ENCODE results near the gene FMOD. TPM values are rescaled to one million over a fixed set of nuclear protein-coding genes. Genes with fewer than 3 reads are reported as not detected.

The FMOD gene
- 0.26 TPM in 1 of 2 replicates, not detected in the other for total RNA-seq

DNA sequence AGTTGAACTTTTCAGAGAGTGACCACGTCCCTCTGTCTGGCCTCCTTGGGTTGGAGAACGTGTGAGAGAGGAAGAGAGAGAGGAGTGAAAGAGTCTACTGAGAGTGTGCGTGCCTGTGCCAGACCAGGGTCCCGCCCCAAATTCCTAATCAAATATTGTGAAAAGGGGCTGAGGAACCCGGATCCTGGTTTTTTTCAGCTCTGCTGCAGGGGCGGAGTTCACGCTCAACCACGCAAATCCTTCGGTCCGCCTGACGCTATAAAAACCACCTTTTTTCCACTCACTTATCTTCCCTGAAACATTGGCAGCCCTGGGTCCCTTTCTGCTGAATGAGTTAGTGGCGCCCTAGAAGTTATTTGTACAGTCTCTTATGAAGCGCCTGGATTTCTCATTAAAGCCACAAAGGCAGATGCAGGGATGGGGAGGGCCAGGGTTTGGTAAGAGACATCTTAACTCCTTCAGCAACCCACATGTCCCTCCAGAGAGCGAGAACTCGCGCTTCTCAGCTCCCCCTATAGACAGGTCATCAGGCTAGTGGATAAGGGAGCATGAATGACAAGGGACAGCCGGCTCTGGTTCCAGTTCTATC, at the start of gene FMOD:
Gene FMOD, minus strand, starts transcription at position 86 of the 589 bp plus-strand sequence. CDS start 2,852 bp downstream, outside the sequence.
- peak; percentile 37 for DNase-seq (ENCODE audit: low read depth)
- FAIRE-seq, result no peak
- Histone ChIP-seq H3K4me3 (ENCODE audit: low read depth, low read length) (no peak within 1 kb of the TSS), H3K36me3 (ENCODE audit: control insufficient read depth, insufficient read depth, low read length) (no peaks in the 10 kb centered on the region), H3K27me3 (ENCODE audit: control insufficient read depth, insufficient read depth, low read length) (no peaks in the 10 kb centered on the region)
- TF ChIP-seq, protein P1, sequence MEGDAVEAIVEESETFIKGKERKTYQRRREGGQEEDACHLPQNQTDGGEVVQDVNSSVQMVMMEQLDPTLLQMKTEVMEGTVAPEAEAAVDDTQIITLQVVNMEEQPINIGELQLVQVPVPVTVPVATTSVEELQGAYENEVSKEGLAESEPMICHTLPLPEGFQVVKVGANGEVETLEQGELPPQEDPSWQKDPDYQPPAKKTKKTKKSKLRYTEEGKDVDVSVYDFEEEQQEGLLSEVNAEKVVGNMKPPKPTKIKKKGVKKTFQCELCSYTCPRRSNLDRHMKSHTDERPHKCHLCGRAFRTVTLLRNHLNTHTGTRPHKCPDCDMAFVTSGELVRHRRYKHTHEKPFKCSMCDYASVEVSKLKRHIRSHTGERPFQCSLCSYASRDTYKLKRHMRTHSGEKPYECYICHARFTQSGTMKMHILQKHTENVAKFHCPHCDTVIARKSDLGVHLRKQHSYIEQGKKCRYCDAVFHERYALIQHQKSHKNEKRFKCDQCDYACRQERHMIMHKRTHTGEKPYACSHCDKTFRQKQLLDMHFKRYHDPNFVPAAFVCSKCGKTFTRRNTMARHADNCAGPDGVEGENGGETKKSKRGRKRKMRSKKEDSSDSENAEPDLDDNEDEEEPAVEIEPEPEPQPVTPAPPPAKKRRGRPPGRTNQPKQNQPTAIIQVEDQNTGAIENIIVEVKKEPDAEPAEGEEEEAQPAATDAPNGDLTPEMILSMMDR (IDR thresholded peaks at IDR 0.05; ENCODE audit: insufficient read depth, low read length, severe bottlenecking), result peak; percentile 14

DNA sequence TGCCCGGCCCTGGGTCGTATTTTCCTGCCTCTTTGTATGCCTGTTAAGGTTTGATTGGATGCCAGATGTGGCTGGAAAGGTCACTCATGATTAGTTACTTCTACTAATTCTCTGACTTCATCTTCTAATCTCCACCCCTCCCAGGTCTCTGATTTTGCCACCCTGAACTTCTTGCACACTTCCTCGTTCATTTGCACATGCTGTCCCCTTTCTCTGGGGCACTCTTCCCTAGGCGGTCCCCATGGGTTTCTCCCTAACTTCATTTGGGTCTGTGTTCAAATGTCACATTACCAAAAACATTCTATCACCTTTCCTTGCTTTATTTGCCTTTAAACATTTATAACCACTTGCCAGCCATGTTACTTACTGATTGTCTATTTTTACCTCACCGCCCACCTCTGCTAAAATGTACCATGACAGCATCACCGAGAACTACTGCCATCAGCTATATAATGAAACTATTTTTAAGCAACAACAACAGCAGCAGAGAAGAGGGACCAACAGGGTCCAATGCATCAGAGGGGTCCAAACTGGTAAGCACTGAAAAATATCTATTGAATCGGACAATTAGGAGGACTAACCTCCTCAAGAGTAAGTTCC, 45.8 kb upstream of the FMOD start:
- no peaks in the 10 kb centered on the region for H3K27me3 ChIP-seq (ENCODE audit: control insufficient read depth, insufficient read depth, low read length)
- TF ChIP-seq, protein P1 (IDR thresholded peaks at IDR 0.05; ENCODE audit: insufficient read depth, low read length, severe bottlenecking), result no peak
- no peaks in the 10 kb centered on the region for H3K36me3 ChIP-seq (ENCODE audit: control insufficient read depth, insufficient read depth, low read length)
- no peak overlapping the region for H3K4me3 ChIP-seq (ENCODE audit: low read depth, low read length)
- no peak for DNase-seq (ENCODE audit: low read depth)
- FAIRE-seq, result no peak

DNA sequence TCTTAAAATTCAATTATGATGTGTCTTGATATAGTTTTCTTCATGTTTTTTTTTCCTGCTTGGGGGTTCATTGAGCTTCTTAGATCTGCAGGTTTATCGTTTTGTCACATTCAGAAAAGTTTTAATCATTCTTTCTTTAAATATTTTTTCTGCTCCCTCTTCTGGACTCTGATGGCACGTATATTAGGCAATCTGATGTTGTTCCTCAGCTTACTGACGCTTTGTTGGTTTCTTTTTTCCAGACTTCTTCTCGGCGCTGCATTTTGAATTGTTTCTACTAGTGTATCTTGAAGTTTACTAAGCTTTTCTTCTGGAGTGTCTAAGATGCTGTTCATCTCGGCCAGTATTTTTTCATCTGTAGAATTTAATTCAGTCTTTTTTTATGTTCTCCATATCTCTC, 44.8 kb upstream of the FMOD start:
- H3K27me3 ChIP-seq (ENCODE audit: control insufficient read depth, insufficient read depth, low read length), result no peaks in the 10 kb centered on the region
- no peaks in the 10 kb centered on the region for H3K36me3 ChIP-seq (ENCODE audit: control insufficient read depth, insufficient read depth, low read length)
- TF ChIP-seq, protein P1 (IDR thresholded peaks at IDR 0.05; ENCODE audit: insufficient read depth, low read length, severe bottlenecking), result no peak
- H3K4me3 ChIP-seq (ENCODE audit: low read depth, low read length), result no peak overlapping the region
- DNase-seq (ENCODE audit: low read depth) (no peak), FAIRE-seq (no peak)

DNA sequence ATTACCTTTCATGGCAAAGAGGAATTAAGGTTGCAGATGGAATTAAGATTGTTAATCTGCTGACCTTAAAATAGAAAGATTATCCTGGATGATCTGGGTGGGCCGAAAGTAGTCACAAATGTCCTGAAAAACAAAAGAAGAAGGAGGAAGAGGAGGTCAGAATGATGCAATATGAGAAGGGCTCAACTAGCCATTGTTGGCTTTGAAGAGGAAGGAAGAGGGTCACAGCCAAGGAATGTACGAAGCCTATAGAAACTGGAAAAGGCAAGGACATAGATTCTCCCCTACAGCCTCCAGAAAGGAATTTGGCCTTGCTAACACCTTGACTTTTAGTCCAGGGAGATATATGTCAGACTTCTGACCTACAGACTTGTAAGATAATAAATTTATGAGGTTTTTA, 39.4 kb upstream of the FMOD start:
- DNase-seq (ENCODE audit: low read depth) (no peak), FAIRE-seq (no peak)
- Histone ChIP-seq H3K27me3 (ENCODE audit: control insufficient read depth, insufficient read depth, low read length) (no peaks in the 10 kb centered on the region), H3K36me3 (ENCODE audit: control insufficient read depth, insufficient read depth, low read length) (no peaks in the 10 kb centered on the region), H3K4me3 (ENCODE audit: low read depth, low read length) (no peak overlapping the region)
- TF ChIP-seq, protein P1 (IDR thresholded peaks at IDR 0.05; ENCODE audit: insufficient read depth, low read length, severe bottlenecking), result no peak

DNA sequence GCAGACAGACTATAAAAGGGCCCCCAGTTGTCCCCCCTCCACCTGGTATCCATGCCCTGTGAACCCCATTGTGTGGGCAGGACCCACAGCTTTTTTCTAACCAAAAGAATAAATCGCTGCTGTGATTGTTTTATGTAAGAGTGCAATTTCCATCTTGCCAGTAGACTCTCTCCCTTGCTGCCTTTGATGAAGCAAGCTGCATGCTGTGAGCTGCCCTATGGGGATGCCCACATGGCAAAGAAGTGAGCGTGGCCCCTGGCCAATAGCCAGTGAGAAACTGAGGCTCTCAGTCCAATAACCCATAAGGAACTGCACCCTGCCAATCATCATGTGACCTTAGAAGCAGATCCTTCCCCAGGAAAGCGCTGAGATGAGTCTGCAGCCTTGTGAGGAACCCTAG, 37.8 kb upstream of the FMOD start:
- Histone ChIP-seq H3K27me3 (ENCODE audit: control insufficient read depth, insufficient read depth, low read length) (no peaks in the 10 kb centered on the region), H3K4me3 (ENCODE audit: low read depth, low read length) (no peak overlapping the region), H3K36me3 (ENCODE audit: control insufficient read depth, insufficient read depth, low read length) (no peaks in the 10 kb centered on the region)
- TF ChIP-seq, protein P1 (IDR thresholded peaks at IDR 0.05; ENCODE audit: insufficient read depth, low read length, severe bottlenecking), result no peak
- FAIRE-seq (no peak), DNase-seq (ENCODE audit: low read depth) (no peak)

DNA sequence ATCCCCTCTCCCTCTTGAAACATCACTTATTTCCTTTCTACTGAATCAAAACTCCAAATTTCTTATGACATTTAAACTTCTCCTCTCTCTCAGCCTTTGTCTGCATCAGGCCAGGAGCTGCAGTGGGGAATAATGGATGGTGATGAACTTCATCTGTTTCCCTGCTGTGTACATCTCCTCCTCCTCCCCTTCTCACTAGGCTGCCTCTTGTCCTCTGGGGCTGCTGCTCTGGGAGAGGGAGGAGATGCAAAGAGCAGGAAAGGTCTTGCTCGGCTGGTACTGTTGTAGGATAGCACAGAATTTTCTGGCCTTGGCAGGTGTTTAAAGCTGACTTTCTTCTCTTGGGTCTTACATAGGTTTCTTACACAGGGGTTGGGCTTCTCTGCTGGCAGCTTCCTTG, 31.1 kb upstream of the FMOD start:
- Histone ChIP-seq H3K4me3 (ENCODE audit: low read depth, low read length) (no peak overlapping the region), H3K36me3 (ENCODE audit: control insufficient read depth, insufficient read depth, low read length) (no peaks in the 10 kb centered on the region), H3K27me3 (ENCODE audit: control insufficient read depth, insufficient read depth, low read length) (peaks cover 8% of the 10 kb centered on the region)
- DNase-seq (ENCODE audit: low read depth), result no peak
- TF ChIP-seq, protein P1 (IDR thresholded peaks at IDR 0.05; ENCODE audit: insufficient read depth, low read length, severe bottlenecking), result no peak
- FAIRE-seq, result no peak

All from bronchial epithelial cell (primary cell).